Fibroblast of lung (primary cell): Measurements from ENCODE around the gene YIF1A. TPM values are rescaled to one million over a fixed set of nuclear protein-coding genes. Genes with fewer than 3 reads are reported as not detected.

Source experiments
- DNase-seq, 2 donors: peaks; one replicate each; pipeline versions ENCODE4 v3.0.0 to v3.0.0-alpha.2; 2010; ENCODE audit warnings: low read depth in 2 of 2
- H2AFZ ChIP-seq: 2 replicates; pipeline ENCODE4 v1.5.1; 2012; ENCODE audit warnings: low read length, control low read depth, inconsistent platforms
- H3K27ac ChIP-seq: 2 replicates; pipeline ENCODE4 v1.5.1; 2011; ENCODE audit warnings: low read length, control low read depth; ENCODE audit not compliant: insufficient read depth
- H3K27me3 ChIP-seq: 2 replicates; pipeline ENCODE4 v1.5.1; 2011; ENCODE audit warnings: mild to moderate bottlenecking, low read length; ENCODE audit not compliant: control insufficient read depth, insufficient read depth
- H3K36me3 ChIP-seq: 2 replicates; pipeline ENCODE4 v1.5.1; 2011; ENCODE audit warnings: low read length; ENCODE audit not compliant: control insufficient read depth, insufficient read depth
- H3K4me1 ChIP-seq: 2 replicates; pipeline ENCODE4 v1.5.1; 2011; ENCODE audit warnings: low read length; ENCODE audit not compliant: control insufficient read depth, insufficient read depth; ENCODE audit errors: extremely low read depth
- H3K4me2 ChIP-seq: 2 replicates; pipeline ENCODE4 v1.5.1; 2011; ENCODE audit warnings: low read length, control low read depth; ENCODE audit not compliant: insufficient read depth; ENCODE audit errors: extremely low read depth
- H3K4me3 ChIP-seq, 4 experiments: fragments of 200-600 bp in 1 of 4; sonication (generic) in 1 of 4; replicated peaks in 1 of 4; 2 replicates each; pipeline ENCODE4 v1.5.1; 2011 to 2016; ENCODE audit warnings: low read length in 4 of 4, low read depth in 3 of 4, mild to moderate bottlenecking in 3 of 4, control low read depth in 2 of 4, inconsistent platforms in 1 of 4, mixed read lengths in 1 of 4; ENCODE audit not compliant: insufficient read depth in 1 of 4; ENCODE audit errors: control extremely low read depth in 1 of 4
- H3K79me2 ChIP-seq: 2 replicates; pipeline ENCODE4 v1.5.1; 2012; ENCODE audit warnings: mild to moderate bottlenecking, low read length, inconsistent platforms; ENCODE audit not compliant: control insufficient read depth, insufficient read depth
- H3K9ac ChIP-seq: 2 replicates; pipeline ENCODE4 v1.5.1; 2011; ENCODE audit warnings: mild to moderate bottlenecking, low read length, control low read depth; ENCODE audit not compliant: insufficient read depth
- H3K9me3 ChIP-seq: 2 replicates; pipeline ENCODE4 v1.5.1; 2012; ENCODE audit warnings: low read depth, low read length; ENCODE audit not compliant: control insufficient read depth, insufficient read depth
- H4K20me1 ChIP-seq: 2 replicates; pipeline ENCODE4 v1.5.1; 2011; ENCODE audit warnings: low read length; ENCODE audit not compliant: control insufficient read depth, insufficient read depth; ENCODE audit errors: extremely low read depth
- CTCF ChIP-seq, 2 donors: IDR thresholded peaks in 1 of 2; conservative IDR thresholded peaks in 1 of 2; 1 replicate in 1 of 2; 2 replicates in 1 of 2; pipeline ENCODE4 v1.5.1; 2011 to 2012; ENCODE audit warnings: low read length in 2 of 2, control low read depth in 1 of 2, inconsistent platforms in 1 of 2, low read depth in 1 of 2, mild to moderate bottlenecking in 1 of 2
- EZH2 ChIP-seq: IDR thresholded peaks from 2 replicates; pipeline ENCODE4 v1.5.1; 2012; ENCODE audit warnings: low read length, control low read depth, mild to moderate bottlenecking; ENCODE audit errors: missing control alignments
- polyA plus RNA-seq, 2 donors: library from polyadenylated mRNA; depleted of rRNA in 1 of 2; stranded (reverse) in 1 of 2; unstranded in 1 of 2; fragments of >200 nt; gene quantifications; 2 replicates each; pipeline ENCODE4 v1.2.1, GENCODE V29; 2011 to 2012; ENCODE audit warnings: missing spikeins in 1 of 2
- total RNA-seq: library from RNA; depleted of rRNA; stranded (reverse); fragments of >200 nt; gene quantifications from 2 replicates; pipeline ENCODE4 v1.2.1, GENCODE V29; 2014

Gene YIF1A
- total and polyA plus RNA-seq, 2 donors (not counting 1 experiment from before 2014, with no cell fraction given), result 160 to 167 TPM

- Histone ChIP-seq H4K20me1 (no peaks in the 10 kb centered on the region), H3K9ac (peak within 1 kb of the TSS; percentile 99), H3K9me3 (no peaks in the 10 kb centered on the region), H3K27me3 (no peaks in the 10 kb centered on the region), H3K36me3 (peaks cover 52% of the 10 kb centered on the region), H3K27ac (peak within 1 kb of the TSS; percentile 100), H3K4me3 (peak within 1 kb of the TSS; percentile 74 to 95 (median 83)), H2AFZ (no peak within 1 kb of the TSS), H3K4me2 (peak within 1 kb of the TSS; percentile 80), H3K4me1 (peaks cover 36% of the 10 kb centered on the region), H3K79me2 (peaks cover 36% of the 10 kb centered on the region)
- peak; percentile 98 to 99 for DNase-seq
- TF ChIP-seq CTCF (conservative IDR thresholded peaks at IDR 0.05 in 1 of 2, IDR thresholded peaks at IDR 0.05 in 1 of 2; ENCODE audit: low read depth in 1 of 2, low read length in 2 of 2) (peak in 1 of 2 donors; percentile 20), EZH2 (no peak)
These were observed 47.5 kb upstream of the YIF1A start, which contains the start of gene RIN1 for GRCh38 chr11:66336234-66337102. Gene RIN1, minus strand, starts transcription at chr11:66336434. Its CDS starts 32 bp downstream, at chr11:66336402.

GRCh38 chr11:66335531-66336233, 46.7 kb upstream of the YIF1A start:
- peak; percentile 62 to 78 for DNase-seq
- no peak for TF ChIP-seq EZH2
- no peak for TF ChIP-seq CTCF (conservative IDR thresholded peaks at IDR 0.05 in 1 of 2, IDR thresholded peaks at IDR 0.05 in 1 of 2; ENCODE audit: low read depth in 1 of 2, low read length in 2 of 2)
- H3K79me2 ChIP-seq, result peaks cover 36% of the 10 kb centered on the region
- peak overlapping the region; percentile 99 for H3K9ac ChIP-seq
- no peaks in the 10 kb centered on the region for H4K20me1 ChIP-seq
- no peaks in the 10 kb centered on the region for H3K27me3 ChIP-seq
- H3K4me3 ChIP-seq, result peak overlapping the region; percentile 74 to 95 (median 83)
- no peak overlapping the region for H2AFZ ChIP-seq
- peak overlapping the region; percentile 80 for H3K4me2 ChIP-seq
- peaks cover 36% of the 10 kb centered on the region for H3K4me1 ChIP-seq
- peak overlapping the region; percentile 100 for H3K27ac ChIP-seq
- peaks cover 52% of the 10 kb centered on the region for H3K36me3 ChIP-seq
- H3K9me3 ChIP-seq, result no peaks in the 10 kb centered on the region
